Hepatocyte (in vitro differentiated cells): ENCODE results near the gene ZNF888.
"Not testable (repeated sequence)": the region's sequence is repeated elsewhere in the genome, so short reads cannot be mapped to it uniquely, and the experiment has no call there.

Source experiments
- EZH2 ChIP-seq: fragments of 200-600 bp; sonication (generic); IDR thresholded peaks from 2 replicates; pipeline ENCODE4 v1.6.1; 2016; ENCODE audit warnings: antibody characterized with exemption, mild to moderate bottlenecking, borderline replicate concordance
- TF ChIP-seq, protein P1 (sequence below): fragments of 200-600 bp; sonication (generic); IDR thresholded peaks from 2 replicates; pipeline ENCODE4 v1.5.1; 2016; ENCODE audit warnings: antibody characterized with exemption, mild to moderate bottlenecking; ENCODE audit not compliant: poor library complexity

GRCh38 chr19:52856540-52857377, 66.5 kb downstream of the ZNF888 start:
- TF ChIP-seq, protein P1, sequence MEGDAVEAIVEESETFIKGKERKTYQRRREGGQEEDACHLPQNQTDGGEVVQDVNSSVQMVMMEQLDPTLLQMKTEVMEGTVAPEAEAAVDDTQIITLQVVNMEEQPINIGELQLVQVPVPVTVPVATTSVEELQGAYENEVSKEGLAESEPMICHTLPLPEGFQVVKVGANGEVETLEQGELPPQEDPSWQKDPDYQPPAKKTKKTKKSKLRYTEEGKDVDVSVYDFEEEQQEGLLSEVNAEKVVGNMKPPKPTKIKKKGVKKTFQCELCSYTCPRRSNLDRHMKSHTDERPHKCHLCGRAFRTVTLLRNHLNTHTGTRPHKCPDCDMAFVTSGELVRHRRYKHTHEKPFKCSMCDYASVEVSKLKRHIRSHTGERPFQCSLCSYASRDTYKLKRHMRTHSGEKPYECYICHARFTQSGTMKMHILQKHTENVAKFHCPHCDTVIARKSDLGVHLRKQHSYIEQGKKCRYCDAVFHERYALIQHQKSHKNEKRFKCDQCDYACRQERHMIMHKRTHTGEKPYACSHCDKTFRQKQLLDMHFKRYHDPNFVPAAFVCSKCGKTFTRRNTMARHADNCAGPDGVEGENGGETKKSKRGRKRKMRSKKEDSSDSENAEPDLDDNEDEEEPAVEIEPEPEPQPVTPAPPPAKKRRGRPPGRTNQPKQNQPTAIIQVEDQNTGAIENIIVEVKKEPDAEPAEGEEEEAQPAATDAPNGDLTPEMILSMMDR: not testable (repeated sequence)
- not testable (repeated sequence) for TF ChIP-seq EZH2
